Epithelial cell of prostate (primary cell): ENCODE results near the gene ARPC5L.

Source experiments
- DNase-seq: peaks from one replicate; pipeline ENCODE4 v3.0.0-alpha.2; 2011; ENCODE audit warnings: low read depth, low spot score
- H3K27ac ChIP-seq: fragments of 450-650 bp; 2 replicates; pipeline ENCODE4 v1.5.1; 2017; ENCODE audit warnings: mild to moderate bottlenecking

The ARPC5L gene

DNA sequence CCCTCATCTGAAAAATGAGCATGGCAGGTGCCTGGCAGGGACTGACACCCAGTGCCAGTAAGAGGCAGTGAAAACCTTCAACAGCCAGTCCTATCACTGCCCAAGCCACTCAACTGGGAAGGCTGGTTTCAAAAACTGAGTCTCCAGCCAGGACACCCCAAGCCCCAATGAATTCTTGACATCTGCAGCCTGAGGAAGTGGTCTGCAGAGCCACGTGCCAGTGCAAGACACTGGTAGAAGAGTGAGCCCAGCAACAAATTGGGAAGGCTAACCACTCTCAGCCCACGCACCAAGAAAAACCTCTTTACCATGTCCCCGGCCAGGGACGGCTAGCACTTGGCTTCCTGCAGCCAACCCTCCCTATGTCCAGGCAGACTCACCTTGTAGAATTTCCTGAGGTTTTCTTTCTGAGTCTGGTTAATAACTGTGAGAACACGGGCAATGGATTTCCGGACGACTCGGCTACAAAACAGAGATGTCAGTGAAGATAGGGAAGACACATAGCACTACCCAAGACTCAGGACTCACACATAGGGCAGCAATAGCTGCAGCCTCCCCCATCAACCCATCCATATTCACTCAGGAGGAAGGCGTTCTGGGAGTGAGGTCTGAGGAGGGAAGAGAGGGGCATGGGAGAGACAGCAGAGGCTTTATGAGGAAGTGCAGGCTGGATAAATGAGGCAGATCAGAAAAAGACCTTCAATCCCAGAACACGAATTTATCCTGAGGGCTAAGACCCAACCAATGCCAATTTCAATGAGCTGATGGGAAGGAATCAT, 1.9 kb upstream of the ARPC5L start:
- no peak for DNase-seq
- peak overlapping the region; percentile 96 for H3K27ac ChIP-seq

DNA sequence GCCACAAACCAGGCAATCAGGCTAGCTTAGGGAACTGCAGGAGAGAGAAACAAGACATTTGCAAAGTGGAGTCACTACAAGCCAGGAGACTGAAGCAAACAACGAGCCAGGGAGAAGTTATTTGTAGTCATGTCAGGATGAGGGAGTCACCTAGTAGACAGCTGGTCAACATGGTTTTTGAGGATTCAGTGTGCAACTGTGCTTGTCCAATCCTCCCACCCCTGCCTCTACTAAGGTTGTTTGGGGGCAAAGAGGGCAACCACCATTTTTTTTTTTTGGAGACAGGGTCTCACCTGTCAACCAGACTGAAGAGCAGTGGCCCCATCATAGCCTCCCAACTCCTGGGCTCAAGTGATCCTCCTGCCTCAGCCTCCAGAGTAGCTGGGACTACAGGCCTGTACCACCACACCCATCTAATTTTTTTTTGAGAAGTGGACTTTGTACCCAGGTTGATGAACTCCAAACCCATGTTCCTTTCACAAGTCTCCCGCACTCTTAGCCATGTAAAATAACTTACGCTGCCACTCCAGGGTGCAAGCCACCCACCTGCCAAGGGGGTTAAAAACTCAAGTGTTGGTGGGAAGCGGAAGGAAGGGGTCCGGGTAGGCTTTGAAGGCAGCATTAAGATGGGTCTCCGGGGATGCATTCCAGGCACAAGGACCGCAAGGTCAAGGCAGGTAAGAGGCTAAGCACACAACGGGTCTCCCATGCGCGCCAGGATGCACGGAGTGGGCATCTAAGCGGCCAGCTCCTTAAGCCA, 1.2 kb upstream of the ARPC5L start:
- no peak for DNase-seq
- peak overlapping the region; percentile 96 for H3K27ac ChIP-seq

DNA sequence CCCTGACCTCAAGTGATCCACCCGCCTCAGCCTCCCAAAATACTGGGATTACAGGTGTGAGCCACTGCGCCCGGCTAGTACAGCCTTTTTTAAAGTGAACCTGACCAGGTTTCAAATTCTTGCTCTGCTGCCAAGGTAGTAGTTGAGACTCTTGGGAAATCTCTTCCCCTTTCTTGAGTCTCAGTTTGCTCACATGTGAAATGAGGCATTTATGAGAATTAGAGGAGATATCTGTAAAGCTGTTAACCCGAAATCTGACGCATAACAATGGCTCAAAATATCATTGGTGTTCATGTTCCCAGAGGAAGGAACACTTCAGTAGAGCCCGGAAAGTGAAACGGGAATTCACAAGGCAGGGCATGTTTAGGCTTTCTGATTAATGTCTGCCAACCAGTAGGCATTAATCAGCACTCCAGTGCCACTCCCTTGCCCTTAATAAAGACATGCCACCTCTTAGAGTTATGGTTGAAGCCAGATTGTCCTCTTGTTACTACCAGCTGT, 1.5 kb downstream of the ARPC5L start:
- peak overlapping the region; percentile 96 for H3K27ac ChIP-seq

GRCh38 chr9:124868511-124869465, 6.9 kb downstream of the ARPC5L start:
- peak overlapping the region; percentile 98 for H3K27ac ChIP-seq
- peak; percentile 33 for DNase-seq

More for the DNA sequence above, 1.5 kb downstream of the ARPC5L start:
- peak; percentile 93 for DNase-seq

DNA sequence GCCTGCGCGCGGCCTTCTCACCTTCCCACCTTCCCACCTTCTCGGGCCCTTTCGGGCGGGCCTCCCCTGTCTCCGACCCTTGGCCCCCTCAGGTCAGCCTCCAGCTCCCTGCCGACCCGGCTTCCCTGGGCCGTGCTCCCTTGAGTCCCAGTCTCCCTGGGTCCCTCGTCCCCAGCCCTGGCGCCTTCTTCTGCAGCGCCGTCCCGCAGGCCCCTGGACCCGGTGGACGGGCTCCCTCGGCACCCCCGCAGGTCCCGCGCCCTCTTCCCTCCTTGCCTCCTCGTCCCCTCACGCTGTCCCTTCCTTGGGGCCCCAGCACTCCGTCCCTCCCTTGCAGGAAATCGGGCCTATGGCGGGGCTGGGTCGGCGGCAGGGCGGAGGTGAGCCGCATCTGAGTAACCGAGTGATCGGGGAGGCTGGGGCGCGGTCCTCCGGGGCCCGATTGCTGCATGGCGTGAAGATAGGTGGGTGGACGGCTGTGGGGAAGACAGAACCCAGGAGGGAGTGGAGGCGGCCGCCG, 7.6 kb downstream of the ARPC5L start:
- DNase-seq: no peak
- H3K27ac ChIP-seq: peak overlapping the region; percentile 98

DNA sequence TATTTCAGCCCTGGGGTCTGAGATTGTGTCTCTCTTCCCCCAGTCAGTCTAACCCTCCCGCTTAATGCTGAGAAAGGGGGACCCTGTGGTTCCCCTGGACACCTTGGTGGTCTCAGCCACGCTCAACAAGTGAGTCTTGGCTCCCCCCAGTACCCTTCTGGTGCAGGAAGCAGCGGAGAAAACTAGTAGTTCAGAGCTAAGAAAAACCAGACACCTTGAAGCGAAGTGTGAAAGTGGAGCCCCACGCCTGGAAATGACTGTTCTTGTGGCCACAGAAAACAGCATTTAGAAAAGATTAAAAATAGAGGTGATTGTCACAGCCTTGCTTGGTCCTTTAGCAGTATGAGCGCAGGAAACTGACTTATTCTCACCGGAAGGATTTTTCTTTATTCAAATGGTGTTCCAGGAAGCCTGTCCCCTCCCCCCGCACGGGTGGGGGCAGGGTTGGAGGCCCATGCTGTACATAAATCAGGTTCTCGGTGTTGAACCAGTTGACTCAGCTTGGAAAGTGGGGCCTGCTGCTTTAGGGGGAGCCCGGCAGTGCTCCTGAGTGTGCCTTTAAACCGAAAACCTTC, 8.1 kb downstream of the ARPC5L start:
- DNase-seq: no peak
- peak overlapping the region; percentile 98 for H3K27ac ChIP-seq

- peak overlapping the region; percentile 98 for H3K27ac ChIP-seq
- DNase-seq: no peak
These were observed 8.8 kb downstream of the ARPC5L start for GRCh38 chr9:124870723-124871122.

- DNase-seq: no peak
- H3K27ac ChIP-seq: peak overlapping the region; percentile 98
These were observed 9.2 kb downstream of the ARPC5L start for GRCh38 chr9:124871156-124871561.

- H3K27ac ChIP-seq: peak overlapping the region; percentile 98
- DNase-seq: no peak
These were observed 11.7 kb downstream of the ARPC5L start for GRCh38 chr9:124873664-124874063.

DNA sequence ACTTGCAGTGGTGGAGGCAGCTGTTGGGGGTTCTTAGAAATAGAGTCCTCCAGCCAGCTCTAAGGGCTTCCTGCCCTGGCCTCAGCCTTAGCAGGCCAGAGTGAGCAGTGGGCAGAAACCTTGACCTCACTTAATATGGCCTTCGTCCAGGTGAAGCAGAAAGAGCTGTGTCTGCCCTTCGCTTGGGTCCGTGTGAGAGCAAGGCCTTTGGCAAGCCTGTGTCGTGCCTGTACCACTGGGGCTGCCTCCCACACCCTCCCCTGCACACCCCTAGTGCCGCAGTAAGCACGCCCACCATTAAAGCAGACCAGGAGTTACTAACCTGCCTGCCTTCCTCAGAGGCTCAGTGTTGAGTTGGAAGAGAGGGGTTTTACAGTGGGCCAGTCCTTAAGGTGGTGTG, 13.6 kb downstream of the ARPC5L start:
- no peak for DNase-seq
- H3K27ac ChIP-seq: no peak overlapping the region

DNA sequence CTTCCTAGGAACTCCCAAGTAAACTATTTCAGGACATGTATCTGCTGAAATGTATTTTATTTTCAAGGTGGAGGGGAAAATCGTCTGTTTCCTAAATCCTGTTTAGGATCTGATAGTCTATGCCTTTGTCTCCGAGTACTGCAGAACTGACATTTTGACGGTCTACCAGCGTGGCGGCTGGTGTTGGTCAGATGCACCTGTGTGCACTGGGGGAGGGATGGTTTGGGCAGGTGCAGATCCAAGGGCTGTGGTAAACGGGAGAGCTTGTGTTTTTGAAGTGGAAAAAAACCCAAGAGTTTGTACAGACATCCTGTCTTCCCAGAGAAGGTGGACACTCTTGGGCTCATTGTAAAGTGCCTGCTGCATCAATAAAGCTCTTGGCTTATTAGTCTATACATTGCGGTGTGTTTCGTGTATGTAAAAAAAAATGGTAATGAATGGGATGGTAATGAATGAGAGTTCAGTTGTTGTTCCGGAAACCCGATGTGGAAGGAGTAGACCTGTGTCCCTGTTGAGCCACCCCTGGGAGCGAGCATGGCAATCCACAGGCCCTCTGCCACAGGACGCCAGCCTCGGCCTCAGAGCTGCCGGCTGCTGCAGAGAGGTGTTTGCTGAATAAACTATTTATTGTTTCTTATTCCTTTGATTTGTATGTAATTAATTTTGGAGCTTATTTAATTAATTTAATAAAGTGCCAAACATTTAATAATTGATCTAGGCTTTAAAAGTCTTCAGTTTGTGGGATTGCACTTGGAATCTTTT, 15.3 kb downstream of the ARPC5L start:
- no peak for DNase-seq
- no peak overlapping the region for H3K27ac ChIP-seq

DNA sequence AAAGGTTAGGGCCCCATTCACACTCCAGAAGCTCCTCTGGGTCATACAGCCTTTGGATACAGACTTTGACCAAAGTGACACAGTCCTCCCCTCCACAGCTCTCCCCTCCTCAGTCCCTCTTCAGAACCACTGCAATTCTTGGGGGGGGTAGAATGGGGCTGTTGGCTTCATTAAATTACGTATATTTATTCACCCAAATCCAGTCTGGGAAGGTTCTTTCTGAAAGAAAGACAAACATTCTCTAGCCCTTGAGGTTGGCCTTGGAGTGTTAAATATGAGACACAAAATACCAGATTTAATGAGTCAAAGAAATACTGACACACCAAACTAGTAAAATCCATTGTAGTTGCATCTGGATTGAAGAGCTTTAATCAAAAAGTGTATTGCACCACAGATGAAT, 16.1 kb downstream of the ARPC5L start:
- DNase-seq: no peak
- H3K27ac ChIP-seq: peak overlapping the region; percentile 2

GRCh38 chr9:124878518-124878917, 16.6 kb downstream of the ARPC5L start:
- no peak for DNase-seq
- H3K27ac ChIP-seq: peak overlapping the region; percentile 2

- no peak overlapping the region for H3K27ac ChIP-seq
- DNase-seq: no peak
These were observed 17.3 kb downstream of the ARPC5L start for GRCh38 chr9:124879226-124879625.

GRCh38 chr9:124880501-124880900, 18.6 kb downstream of the ARPC5L start:
- no peak overlapping the region for H3K27ac ChIP-seq
- DNase-seq: no peak

DNA sequence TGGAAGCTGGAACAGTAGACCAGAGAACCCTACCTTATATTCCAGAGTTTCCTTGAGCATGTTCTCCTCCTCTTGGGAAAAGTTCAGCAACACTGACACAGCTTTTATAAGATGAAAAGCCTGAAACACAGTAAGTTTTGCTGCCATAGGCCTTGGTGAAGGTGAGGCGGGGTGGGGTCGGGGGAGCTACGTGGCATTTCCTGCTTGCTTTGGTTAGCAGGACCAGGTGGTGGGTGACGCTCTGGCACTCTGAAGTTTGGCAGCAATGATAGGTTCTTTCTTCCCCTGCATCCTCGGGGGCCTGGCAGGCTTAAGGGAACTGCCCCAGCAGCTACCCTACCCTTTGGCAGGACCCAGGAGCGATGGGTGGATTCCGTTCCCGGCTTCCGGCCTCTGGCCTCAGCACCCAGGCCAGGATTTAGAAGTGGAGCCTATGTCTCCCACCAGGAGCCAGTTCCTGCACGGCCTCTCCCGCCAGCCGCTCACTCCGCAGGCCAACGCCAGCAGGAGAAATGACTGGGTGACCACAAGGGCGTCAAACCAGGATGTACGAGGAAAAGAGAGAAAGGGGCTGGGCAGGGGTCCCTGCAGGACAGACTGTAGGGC, 19.3 kb downstream of the ARPC5L start:
- H3K27ac ChIP-seq: no peak overlapping the region
- no peak for DNase-seq

GRCh38 chr9:124882231-124882630, 20.3 kb downstream of the ARPC5L start:
- H3K27ac ChIP-seq: no peak overlapping the region
- no peak for DNase-seq

GRCh38 chr9:124884376-124884775, 22.4 kb downstream of the ARPC5L start:
- no peak for DNase-seq
- H3K27ac ChIP-seq: no peak overlapping the region

DNA sequence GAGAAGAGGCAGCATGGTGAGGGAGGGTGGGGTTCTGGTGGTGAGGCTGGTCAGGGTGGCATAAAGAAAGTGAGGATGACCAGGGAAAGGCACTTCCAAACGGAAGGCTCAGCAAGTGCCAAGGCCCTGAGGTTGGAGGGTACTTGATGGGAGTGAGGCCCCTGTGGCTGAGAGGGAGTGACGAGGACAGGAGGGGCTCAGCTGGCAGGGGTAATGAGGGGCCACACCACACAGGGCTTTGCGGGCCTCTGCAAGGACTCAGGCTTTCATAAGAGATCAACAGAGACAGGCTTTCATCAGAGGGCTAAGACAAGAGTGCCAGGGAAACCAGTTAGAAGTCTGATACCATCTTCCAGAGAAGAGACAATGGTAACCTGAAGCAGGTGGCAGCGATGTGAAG, 23.6 kb downstream of the ARPC5L start:
- no peak for DNase-seq
- H3K27ac ChIP-seq: no peak overlapping the region
